Skeletal muscle cell (primary cell): ENCODE results near the gene FSD2.
"Not testable (repeated sequence)": the region's sequence is repeated elsewhere in the genome, so short reads cannot be mapped to it uniquely, and the experiment has no call there.

ENCODE experiments used
- DNase-seq: peaks from one replicate; pipeline ENCODE4 v3.0.0-alpha.2; 2010; ENCODE audit warnings: low read depth
- H3K4me3 ChIP-seq: 2 replicates; pipeline ENCODE4 v1.5.1; 2011; ENCODE audit warnings: low read depth, mild to moderate bottlenecking, control low read depth, low read length, moderate library complexity

Gene FSD2

DNA sequence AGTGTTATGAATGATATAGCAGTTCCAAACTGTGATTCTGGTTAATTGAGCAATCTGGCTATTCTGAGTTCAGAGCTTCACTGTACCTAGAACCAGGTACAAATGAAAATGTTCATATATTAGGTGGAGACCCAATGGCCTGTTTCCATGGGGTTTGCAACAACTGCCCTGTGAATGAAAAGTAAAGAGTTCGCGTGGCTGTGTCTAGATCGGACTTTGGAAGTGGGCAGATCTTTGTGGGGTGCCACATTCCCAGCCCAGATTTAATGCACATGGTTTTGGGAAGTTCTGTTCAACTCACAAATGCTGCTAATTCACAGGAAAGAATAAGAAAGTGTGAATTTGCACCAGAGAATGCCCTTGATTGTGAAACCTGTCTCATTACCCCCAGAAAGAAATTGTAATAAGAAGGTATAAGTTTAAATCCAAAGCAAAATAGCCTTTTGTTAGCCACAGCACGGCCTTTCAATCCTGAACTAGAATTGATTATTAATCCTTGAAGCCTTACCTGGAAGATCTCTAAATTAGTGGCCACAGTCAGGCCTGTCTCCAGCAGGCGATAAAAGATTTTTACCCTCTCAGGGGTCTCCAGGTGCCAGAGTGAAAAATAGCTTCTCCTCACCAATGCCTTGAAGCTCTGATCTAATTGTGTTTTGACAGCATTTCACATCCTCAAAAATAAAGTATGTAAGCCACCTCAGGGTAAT is 26.2 kb upstream of the FSD2 start:
- H3K4me3 ChIP-seq: no peak overlapping the region
- DNase-seq: no peak

DNA sequence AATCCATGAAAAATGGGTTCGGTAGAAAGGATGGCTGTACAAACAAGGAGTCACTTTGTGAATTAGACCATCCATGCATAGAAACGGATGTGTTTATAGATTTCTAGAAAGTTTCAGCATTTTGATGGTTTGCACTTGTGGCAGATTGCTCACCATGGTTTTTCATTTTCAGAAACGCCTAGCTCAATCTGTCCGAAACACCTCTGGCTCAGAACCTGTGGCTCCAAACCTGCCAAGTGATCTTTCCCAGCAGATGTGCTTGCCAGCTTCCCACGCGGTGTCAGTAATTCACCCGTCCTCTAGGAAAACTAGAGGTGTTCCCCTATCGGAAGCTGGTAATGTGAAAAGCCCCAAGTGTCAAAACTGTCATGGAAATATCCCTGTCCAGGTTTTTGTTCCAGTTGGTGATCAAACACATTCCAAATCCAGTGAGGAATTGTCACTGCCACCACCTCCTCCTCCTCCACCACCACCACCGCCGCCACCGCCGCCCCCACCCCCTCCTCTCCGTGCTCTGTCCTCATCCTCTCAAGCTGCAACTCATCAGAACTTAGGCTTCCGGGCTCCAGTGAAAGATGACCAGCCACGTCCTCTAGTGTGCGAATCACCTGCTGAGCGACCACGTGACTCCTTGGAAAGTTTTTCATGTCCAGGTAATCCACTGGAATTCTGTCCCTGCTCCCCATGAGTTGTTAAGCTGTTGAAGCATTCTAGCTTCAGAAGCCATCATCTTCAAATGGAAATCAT is 24.7 kb upstream of the FSD2 start:
- H3K4me3 ChIP-seq: no peak overlapping the region
- DNase-seq: no peak

DNA sequence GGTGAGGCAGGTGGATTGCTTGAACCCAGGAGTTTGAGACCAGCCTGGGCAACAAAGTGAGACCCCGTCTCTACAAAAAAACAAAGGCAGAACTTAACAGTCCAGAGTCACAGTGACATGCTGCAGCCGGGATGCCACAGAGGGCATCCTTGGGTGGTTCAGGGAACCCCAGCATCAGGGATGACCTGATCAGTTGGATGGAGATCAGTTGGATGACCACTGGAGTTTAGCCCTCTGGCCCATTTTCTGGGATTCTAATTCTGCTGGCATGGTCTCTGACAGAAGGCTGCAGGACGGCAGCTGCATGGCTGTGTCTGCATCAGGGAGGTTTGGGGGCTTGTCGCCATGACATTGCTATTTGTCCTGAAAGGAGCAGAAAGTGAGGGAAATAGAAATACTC is 23.4 kb upstream of the FSD2 start:
- H3K4me3 ChIP-seq: no peak overlapping the region
- DNase-seq: no peak

DNA sequence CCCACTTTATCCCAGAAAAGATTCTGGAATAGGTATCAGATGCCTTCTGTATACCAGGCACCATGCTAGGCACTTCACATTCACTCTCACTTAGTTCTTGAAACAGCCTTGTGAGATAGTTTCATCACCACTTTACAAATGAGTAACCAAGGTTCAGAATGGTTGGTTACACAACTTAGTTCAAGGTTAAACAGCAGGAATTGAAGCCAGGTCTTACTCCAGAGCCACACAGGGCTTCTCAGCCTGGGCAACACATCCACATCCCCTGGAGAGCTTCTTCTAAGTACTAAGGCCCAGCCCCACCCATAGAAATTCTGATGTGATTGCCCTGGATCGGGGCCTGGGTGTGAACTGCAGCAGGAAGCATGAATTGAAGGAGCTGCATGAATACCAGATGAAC is 22.2 kb upstream of the FSD2 start:
- DNase-seq: no peak
- H3K4me3 ChIP-seq: no peak overlapping the region

DNA sequence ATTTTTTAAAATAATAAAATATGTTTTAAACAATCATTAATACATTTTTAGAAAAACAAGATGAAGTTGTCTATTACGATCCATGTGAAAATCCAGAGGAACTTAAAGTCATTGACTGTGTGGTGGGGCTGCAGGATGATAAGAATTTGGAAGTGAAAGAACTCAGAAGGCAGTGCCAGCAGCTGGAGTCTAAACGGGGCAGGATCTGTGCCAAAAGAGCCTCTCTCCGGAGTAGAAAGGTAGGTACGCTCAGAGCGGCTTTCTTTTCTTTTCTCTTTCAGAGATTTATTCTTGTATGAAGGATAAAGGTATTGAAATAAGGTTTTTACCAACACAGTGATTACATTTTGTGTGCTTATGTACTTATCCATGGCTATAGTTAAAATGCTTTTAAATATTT is 17.2 kb upstream of the FSD2 start:
- no peak for DNase-seq
- H3K4me3 ChIP-seq: no peak overlapping the region

DNA sequence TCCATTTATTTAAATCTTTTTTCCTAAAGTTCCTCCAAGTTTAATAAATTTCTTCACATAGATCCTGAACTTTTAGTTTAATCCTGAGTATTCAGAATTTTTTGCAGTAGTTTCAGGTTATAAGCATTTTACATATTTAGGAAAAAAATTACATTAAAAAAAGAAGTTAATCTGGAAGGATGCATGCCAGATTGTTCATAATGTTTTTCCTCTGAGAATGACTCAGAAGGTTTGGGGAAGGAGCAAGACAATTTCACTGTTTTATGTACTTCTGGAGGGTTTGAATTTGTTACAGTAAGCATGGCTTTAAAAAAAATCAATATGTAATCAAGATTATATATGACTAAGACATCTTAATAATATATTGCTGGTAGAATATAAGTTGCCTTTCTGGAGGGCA is 16.0 kb upstream of the FSD2 start:
- not testable (repeated sequence) for H3K4me3 ChIP-seq, DNase-seq

DNA sequence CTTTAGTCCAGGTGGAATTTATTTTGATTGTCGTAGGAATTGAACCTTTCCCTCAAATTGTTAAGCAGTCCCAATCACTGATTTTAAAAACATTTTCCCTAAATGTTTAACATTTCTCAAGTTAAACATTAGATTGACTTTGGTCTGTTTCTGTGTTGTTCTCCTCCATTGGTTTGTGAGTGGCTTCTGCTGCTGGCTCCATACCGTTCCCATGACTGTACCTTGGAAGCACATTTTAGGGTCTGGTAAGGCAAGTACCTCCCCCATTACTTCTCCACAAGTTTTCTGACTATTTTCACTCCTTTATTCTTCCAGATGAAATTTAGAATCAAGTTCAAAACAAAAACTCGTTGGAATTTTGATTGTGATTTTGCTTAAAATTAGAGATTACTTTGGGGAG is 15.5 kb upstream of the FSD2 start:
- not testable (repeated sequence) for DNase-seq, H3K4me3 ChIP-seq

DNA sequence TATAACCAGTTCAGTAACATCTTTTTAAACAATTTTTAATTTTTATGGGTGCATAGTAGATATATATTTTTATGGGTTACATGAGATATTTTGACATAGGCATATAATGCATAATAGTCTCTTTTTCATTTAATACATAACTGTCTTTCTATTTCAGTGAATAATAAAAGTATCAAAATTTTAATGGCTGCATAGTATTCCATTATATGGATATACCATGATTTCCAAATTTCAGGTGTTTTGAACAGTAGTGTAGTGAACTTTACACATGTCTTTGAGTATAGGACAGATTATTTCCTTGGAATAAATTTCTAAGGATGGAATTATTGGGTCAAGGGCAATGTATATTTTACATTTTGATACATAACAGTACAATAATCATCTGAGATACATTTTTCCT is 14.3 kb upstream of the FSD2 start:
- no peak overlapping the region for H3K4me3 ChIP-seq
- DNase-seq: no peak

DNA sequence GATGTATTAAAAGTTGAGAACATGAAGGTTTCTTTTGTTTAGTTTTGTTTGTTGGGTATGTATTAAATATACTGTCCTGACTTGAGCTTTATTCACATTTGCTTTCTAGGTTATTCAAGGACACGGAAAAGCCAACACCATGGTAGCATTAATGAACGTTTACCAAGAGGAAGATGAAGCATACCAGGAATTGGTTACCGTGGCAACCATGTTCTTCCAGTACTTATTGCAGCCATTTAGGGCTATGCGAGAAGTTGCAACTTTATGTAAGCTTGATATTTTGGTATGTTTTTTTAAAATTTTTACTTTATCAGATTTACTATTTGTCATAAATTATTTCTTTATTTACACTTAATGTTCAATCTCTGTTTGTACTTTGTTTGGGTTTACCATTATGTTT is 7.1 kb upstream of the FSD2 start:
- no peak overlapping the region for H3K4me3 ChIP-seq
- DNase-seq: no peak

DNA sequence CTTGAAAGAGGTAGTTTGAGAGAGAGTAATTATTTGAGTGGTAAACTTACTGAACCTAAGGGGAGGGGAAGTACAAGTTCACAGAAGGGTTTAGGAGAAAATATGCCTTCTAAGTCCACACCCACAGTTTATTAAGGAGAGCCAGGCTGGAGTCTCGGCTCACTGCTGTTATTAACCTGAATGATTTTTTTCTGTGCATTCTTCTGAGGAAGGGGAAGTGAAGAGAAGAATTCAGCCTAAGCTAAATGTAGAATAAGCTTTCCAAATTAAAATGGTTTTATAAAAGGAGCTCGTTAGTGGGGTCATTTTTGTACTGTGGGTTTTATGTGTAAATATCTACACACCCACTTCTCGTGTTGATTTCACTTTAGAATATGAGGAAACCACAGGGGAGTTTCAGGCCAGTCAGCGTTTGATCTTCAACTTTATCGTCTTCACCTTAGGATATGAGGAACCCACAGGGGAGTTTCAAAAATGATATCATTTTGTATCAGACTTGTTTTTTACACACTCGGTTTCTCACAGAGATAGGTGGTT is 5.1 kb upstream of the FSD2 start:
- peak overlapping the region; percentile 87 for H3K4me3 ChIP-seq
- no peak for DNase-seq

DNA sequence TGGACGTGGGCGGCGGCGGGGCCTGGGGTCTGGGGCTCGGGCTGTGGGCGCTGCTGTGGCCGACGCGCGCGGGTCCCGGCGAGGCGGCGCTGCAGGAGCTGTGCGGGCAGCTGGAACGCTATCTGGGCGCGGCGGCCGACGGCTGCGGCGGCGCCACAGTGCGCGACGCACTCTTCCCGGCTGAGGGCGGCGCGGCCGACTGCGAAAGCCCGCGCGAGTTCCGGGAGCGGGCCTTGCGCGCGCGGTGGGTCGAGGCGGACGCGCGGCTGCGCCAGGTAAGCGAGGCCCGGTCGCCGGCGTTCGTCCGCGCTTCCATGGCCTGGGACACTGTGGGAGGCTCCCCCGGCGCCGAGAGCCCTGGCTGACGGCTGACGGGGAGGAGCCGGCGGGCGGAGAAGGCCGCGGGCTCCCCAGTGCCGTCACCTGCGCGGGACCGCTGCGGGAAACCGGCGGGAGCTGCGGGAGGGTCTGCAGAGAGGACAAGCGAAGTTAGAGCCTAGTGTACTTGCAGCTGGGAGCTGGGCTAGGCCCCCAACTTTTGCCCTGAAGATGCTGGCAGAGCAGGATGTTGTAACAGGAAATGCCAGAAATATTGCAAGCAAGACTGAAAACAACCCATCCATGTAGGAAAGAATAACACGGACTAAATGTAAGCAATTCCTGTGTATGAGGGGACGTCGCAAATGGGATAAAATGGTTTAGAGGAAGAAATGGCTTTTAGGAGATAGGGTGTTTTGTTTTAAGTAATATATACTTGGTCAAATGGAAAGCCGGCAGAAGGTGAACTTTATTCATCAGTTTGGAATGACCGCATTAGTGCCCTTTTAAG is 4.4 kb upstream of the FSD2 start:
- no peak for DNase-seq
- H3K4me3 ChIP-seq: peak overlapping the region; percentile 87

DNA sequence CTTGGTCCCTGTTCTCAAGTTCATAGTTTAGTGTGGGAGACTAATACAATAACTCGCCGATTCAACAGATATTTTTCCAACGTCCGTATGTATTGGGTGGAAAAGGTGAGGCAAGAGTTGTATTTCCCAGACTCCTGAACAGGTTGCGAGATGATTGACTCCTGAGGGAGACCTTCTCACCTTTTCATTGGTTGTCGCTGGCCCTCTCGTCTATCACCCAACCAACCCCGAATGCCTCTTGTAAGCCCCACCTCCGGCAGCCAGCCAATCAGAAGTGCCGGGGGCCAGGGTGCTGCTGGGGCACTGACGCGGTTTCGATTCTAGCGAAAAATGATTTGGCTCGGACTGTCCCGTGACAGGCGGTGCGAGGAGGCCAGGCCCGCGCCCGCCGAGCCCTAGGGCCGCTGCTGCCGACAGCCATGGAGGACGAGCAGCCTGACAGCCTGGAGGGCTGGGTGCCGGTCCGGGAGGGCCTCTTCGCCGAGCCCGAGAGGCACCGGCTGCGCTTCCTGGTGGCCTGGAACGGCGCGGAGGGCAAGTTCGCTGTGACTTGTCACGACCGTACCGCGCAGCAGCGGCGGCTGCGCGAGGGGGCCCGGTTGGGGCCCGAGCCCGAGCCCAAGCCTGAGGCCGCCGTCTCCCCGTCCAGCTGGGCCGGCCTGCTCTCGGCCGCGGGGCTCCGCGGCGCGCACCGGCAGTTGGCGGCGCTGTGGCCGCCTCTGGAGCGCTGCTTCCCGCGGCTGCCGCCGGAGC is 3.6 kb upstream of the FSD2 start, which contains the start of gene WHAMM:
Gene WHAMM, plus strand, starts transcription at position 321 of the 753 bp plus-strand sequence. Its CDS starts 99 bp downstream, at position 420.
- H3K4me3 ChIP-seq: peak within 1 kb of the TSS; percentile 87

DNA sequence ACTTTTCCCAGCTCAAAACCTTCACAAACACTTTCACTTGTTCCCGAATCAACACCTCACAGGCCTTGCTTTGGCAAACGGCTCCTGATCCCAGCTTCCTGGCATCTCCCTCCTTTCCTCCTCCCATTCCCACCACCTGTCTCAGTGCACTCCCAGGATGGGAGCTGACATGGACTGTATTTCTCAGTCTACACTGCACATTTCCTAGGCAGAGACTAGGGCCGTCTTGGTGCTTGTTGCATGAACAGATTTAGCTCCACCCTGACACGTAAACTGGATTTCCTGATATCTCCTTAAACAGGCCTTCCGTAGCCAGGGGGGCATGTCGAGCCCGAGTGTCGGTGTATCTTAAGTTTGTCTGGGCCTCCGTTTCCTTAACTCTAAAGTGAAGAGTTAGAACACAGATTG is 2.8 kb upstream of the FSD2 start:
- H3K4me3 ChIP-seq: no peak overlapping the region
- DNase-seq: no peak

More for the DNA sequence above, 3.6 kb upstream of the FSD2 start, which contains the start of gene WHAMM:
- DNase-seq: peak; percentile 95

DNA sequence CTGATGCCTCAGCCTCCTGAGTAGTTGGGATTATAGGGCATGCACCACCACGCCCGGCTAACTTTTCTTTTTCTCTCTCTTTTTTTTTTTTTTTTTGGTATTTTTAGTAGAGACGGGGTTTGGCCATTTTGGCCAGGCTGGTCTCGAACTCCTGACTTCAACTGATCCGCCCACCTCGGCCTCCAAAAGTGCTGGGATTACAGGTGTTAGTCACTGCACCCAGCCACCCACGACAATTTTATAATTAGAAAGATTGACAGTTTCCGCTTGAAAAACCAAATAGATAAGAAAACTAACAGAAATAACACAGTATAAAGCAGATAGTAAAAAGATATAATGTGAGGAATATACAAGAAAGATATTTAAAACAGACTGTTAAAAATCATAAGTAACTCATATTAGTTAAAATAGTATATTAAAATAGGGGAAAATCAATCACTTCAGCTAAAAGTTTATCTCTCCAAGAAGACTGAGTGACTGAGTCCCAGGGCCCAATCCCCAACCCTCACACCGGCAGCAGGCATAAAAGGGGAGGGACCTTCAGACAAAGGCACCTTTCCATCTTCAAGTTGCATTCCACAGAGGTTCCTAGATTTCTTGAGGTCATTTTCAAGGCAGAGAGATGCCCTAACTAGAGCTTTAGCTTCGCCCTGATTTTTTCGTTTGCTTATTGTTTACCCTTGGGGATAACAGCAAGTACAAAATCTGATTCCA is 2.2 kb upstream of the FSD2 start:
- H3K4me3 ChIP-seq: no peak overlapping the region
- DNase-seq: no peak

DNA sequence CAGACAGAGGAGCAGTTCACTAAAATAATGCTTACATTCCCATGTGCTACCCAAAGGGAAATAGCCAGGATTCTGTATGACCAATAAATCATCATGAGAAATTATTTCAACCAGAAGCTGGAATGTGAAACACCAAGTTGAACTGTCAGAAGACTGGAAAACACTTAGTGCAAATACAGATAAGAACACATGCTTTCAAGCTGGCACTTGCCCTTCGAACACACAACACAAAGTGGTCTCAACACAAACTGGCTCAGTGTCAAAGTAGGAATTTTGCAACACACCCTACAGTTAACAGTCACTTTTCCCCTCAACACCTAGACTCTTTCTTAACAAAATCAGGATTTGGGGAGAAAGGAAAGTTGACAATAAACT is 1.3 kb downstream of the FSD2 start:
- no peak overlapping the region for H3K4me3 ChIP-seq
- DNase-seq: no peak

DNA sequence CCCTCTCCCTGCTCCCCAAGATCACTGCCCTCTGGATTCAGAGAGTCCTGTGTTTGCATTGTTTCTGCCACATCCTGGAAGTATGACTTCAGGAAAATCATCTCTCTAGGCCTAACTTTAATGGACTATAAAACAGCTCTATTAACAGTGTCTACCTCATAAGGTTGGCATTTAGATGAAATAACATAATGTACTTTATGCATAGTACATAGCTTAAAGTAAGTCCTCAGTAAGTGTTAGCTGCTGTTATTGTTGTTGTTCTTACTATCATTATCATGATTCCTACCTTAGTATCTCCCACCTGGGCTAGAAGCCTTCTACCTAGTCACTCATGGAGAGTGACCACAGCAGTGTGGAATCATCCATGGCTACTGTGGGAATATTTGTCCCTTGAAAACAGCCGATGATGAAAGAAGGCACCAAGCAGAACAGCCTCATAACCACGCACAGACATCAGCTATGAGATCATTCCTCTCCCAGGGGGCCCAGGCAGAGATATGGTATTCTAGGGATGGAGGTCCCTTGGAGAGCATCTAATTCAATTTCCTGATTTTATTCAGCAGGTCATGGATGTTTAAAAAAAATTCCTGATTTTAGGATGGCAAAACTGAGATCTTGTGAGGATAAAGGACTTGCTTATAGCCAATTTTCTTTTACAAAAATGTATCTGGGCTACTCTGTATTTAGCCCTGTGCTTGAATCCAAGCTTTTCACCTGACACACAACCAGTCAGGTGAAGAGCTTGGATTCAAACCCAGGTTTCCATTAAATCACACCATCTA is 1.9 kb downstream of the FSD2 start:
- no peak overlapping the region for H3K4me3 ChIP-seq
- DNase-seq: peak; percentile 55

DNA sequence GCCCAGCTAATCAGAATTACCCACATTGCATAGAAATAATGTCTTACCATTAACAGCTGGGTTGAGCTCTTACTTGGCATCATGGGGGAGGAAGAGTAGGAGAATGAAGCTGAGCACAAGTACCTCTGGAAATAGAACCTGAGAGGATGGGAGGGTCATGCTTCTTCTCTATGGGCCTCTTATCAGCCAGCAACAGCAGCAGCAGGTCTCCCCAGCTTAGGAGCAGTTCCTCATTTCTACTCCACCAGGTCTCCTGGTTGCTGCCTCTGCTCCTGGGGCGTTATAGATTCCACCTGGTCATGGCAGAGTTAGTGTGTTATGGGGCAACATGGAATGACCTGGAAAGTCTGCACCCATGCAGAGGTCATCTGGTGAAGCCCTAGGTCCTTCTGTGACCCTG is 3.4 kb downstream of the FSD2 start:
- no peak for DNase-seq
- H3K4me3 ChIP-seq: no peak overlapping the region
